ENCODE data around the gene C9orf78. TPM values are rescaled to one million over a fixed set of nuclear protein-coding genes. Genes with fewer than 3 reads are reported as not detected.

The C9orf78 gene
- total RNA-seq, 1 donor from 2014 or later = 37.7 TPM

DNA sequence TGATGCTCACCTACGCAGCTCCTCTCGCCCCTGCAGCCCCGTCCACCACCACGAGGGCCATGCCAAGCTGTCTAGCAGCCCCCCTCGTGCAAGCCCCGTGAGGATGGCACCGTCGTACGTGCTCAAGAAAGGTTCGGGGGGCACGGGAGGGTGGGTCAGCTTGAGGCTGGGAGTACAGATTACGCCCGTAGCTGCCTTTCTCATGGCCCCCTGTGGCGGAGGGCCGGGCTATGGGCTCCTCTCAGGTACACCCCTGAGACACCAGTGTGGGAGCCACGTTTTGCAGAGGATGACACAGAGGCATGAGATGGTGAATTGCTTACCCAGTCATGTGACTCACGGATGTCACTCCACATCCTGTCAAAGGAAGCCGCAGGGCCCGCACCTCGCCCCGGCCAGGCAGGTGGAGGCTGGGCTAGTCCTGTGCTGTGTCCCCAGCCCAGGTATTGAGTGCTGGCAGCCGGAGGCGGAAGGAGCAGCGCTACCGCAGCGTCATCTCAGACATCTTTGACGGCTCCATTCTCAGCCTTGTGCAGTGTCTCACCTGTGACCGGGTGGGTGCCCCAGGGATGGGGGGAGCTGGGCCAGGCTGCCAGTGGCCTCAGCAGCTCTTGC lies 33.9 kb upstream of the C9orf78 start:
- TF ChIP-seq, protein P1, sequence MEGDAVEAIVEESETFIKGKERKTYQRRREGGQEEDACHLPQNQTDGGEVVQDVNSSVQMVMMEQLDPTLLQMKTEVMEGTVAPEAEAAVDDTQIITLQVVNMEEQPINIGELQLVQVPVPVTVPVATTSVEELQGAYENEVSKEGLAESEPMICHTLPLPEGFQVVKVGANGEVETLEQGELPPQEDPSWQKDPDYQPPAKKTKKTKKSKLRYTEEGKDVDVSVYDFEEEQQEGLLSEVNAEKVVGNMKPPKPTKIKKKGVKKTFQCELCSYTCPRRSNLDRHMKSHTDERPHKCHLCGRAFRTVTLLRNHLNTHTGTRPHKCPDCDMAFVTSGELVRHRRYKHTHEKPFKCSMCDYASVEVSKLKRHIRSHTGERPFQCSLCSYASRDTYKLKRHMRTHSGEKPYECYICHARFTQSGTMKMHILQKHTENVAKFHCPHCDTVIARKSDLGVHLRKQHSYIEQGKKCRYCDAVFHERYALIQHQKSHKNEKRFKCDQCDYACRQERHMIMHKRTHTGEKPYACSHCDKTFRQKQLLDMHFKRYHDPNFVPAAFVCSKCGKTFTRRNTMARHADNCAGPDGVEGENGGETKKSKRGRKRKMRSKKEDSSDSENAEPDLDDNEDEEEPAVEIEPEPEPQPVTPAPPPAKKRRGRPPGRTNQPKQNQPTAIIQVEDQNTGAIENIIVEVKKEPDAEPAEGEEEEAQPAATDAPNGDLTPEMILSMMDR (IDR thresholded peaks at IDR 0.05) = no peak
- Mint-ChIP-seq H3K27ac (ENCODE audit: unreplicated experiment) (no peak overlapping the region), H3K36me3 (ENCODE audit: low read depth) (peaks cover 19% of the 10 kb centered on the region), H3K27me3 (ENCODE audit: low read depth) (no peaks in the 10 kb centered on the region), H3K4me3 (ENCODE audit: unreplicated experiment) (no peak overlapping the region), H3K4me1 (ENCODE audit: low read depth) (no peaks in the 10 kb centered on the region), H3K9me3 (ENCODE audit: low read depth) (no peaks in the 10 kb centered on the region)
- DNase-seq (ENCODE audit: low spot score) = no peak

DNA sequence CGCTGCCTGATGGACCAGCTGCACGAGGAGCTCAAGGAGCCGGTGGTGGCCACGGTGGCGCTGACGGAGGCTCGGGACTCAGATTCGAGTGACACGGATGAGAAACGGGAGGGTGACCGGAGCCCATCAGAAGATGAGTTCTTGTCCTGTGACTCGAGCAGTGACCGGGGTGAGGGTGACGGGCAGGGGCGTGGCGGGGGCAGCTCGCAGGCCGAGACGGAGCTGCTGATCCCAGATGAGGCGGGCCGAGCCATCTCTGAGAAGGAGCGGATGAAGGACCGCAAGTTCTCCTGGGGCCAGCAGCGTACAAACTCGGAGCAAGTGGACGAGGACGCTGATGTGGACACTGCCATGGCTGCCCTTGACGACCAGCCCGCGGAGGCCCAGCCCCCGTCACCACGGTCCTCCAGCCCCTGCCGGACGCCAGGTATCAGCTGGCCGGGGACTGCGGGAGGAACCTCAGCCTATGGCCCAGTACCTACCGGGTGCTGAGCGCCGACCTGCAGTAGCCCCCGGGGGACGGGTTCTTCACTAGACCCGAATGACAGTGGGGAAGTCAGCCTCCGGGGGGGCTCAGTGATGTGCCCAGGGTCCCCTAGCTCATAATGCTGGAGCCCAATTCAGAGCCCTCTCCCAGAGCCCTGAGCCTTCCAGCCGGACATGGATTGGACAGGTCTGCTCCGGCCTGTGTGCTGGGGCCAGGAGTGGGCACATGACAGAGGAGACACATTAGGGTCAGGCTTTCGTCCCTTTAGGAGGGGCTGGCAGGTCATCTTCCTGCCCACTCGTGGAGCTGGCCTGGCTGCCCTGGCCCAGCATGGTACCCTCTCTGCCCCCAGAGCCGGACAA lies 33.2 kb upstream of the C9orf78 start:
- TF ChIP-seq, protein P1 (IDR thresholded peaks at IDR 0.05) = no peak
- Mint-ChIP-seq H3K27me3 (ENCODE audit: low read depth) (no peaks in the 10 kb centered on the region), H3K36me3 (ENCODE audit: low read depth) (peaks cover 18% of the 10 kb centered on the region), H3K4me3 (ENCODE audit: unreplicated experiment) (no peak overlapping the region), H3K27ac (ENCODE audit: unreplicated experiment) (no peak overlapping the region), H3K4me1 (ENCODE audit: low read depth) (no peaks in the 10 kb centered on the region), H3K9me3 (ENCODE audit: low read depth) (no peaks in the 10 kb centered on the region)
- no peak for DNase-seq (ENCODE audit: low spot score)

DNA sequence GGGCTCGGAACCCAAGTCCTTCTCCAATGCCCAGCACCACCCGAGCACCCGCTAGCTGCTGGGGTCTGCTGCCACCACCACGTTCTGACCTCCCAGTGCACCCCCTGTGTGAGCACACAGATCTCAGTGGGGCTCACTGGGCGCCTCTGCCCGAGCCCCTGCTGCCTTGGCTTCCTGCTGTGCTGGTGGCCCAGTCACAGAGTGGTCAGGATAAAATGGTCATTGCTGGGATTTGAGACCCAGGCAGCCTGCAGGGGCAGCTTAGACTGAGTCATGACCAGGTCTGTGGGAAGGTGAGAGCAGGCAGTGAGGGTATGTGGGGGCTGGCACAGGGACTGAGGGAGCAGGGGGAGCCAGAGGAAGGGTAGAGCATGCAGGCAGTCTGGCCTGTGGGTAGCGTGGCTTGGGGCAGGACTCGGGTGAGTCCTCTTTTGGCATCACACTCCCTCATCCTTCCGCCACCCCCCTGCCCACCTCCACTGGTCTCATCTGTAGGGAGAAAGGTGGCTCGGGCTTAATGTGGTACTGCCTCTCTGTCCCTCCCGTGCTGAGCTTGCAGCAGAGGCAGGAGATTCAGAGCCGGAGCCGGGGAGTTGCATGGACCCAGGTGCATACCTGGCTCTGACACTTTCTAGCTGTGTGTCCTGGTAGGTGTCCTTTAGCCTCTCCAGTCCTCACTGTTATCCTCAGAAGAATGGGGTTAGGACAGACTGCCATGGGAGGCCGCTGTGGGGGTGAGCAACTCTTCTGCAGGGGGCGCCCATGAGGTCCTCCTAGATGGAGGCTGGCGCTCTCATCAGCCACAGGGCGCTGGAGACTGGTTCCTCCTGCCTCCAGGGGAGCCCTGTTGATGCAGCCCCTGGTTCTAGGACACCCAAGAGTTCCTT lies 32.3 kb upstream of the C9orf78 start:
- Mint-ChIP-seq H3K27me3 (ENCODE audit: low read depth) (no peaks in the 10 kb centered on the region), H3K9me3 (ENCODE audit: low read depth) (no peaks in the 10 kb centered on the region), H3K36me3 (ENCODE audit: low read depth) (peaks cover 18% of the 10 kb centered on the region), H3K4me1 (ENCODE audit: low read depth) (no peaks in the 10 kb centered on the region), H3K27ac (ENCODE audit: unreplicated experiment) (no peak overlapping the region), H3K4me3 (ENCODE audit: unreplicated experiment) (no peak overlapping the region)
- TF ChIP-seq, protein P1 (IDR thresholded peaks at IDR 0.05) = no peak
- DNase-seq (ENCODE audit: low spot score) = no peak

DNA sequence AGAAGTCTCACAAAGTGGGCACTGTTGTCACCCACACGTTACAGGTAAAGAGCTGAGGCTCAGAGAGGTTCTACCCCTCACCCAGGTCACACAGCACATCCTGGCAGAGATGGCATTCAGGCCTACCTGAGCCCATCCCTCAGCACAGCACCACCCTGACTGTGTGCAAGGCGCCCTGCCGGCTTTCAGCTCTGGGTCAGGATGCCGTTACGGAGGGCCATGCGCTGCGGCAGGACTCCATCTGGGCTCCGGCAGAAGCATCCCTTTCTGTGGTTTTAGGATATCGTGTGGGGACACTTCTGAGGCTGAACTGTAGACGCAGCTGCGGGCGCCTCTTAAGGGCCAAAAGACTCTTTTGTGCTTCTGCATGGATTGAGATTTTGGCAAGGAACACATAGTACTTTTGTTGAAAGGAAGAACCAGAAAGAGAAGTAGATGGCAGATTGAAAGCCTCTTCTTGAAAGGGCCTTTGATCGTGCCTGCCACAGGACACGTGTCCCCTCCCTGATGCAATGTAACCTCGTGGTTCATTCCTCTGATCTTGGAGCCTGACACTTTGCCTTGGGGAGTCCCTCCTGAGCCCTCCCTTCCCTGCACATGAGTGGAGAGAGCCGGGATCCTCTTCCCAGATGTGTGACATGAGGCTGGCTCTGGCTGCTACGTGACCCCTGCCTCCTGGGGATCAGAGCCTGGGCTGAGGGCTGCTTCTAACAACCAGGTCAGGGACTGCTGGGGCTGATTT lies 31.5 kb upstream of the C9orf78 start:
- no peaks in the 10 kb centered on the region for H3K4me1 Mint-ChIP-seq (ENCODE audit: low read depth)
- H3K27me3 Mint-ChIP-seq (ENCODE audit: low read depth) = no peaks in the 10 kb centered on the region
- H3K4me3 Mint-ChIP-seq (ENCODE audit: unreplicated experiment) = no peak overlapping the region
- H3K36me3 Mint-ChIP-seq (ENCODE audit: low read depth) = peaks cover 24% of the 10 kb centered on the region
- TF ChIP-seq, protein P1 (IDR thresholded peaks at IDR 0.05) = no peak
- H3K9me3 Mint-ChIP-seq (ENCODE audit: low read depth) = no peaks in the 10 kb centered on the region
- DNase-seq (ENCODE audit: low spot score) = no peak
- H3K27ac Mint-ChIP-seq (ENCODE audit: unreplicated experiment) = no peak overlapping the region

All from chondrocyte (in vitro differentiated cells).